HFF-Myc (cell line): ENCODE measurements around the gene ARF5.
A peak's percentile ranks its signal among the peaks of the same experiment; 100 is the strongest.
"Not testable (repeated sequence)": the region's sequence is repeated elsewhere in the genome, so short reads cannot be mapped to it uniquely, and the experiment has no call there.

Experiments used
- DNase-seq: peaks from one replicate; pipeline ENCODE4 v3.0.0-alpha.2; 2011; ENCODE audit warnings: low read depth; ENCODE audit errors: extremely low read depth
- H3K4me3 ChIP-seq: replicated peaks from 2 replicates; pipeline ENCODE4 v1.5.1; 2011; ENCODE audit warnings: low read depth, mild to moderate bottlenecking, control low read depth, low read length
- CTCF ChIP-seq: IDR thresholded peaks from 2 replicates; pipeline ENCODE4 v1.5.1; 2012; ENCODE audit warnings: mild to moderate bottlenecking, low read depth, low read length, control low read depth; ENCODE audit errors: missing control alignments

Gene ARF5

GRCh38 chr7:127588019-127588696, at the start of gene ARF5:
ARF5 (plus strand) TSS chr7:127588411; CDS start chr7:127588499, 88 bp downstream.
- no peak for TF ChIP-seq CTCF
- DNase-seq, result no peak
- H3K4me3 ChIP-seq, result peak within 1 kb of the TSS; percentile 90

- DNase-seq, result no peak
- TF ChIP-seq CTCF, result no peak
- H3K4me3 ChIP-seq, result no peak overlapping the region
Measured at GRCh38 chr7:127539116-127539515, 49.1 kb upstream of the ARF5 start.

GRCh38 chr7:127540461-127540860, 47.8 kb upstream of the ARF5 start:
- not testable (repeated sequence) for DNase-seq, H3K4me3 ChIP-seq

- no peak overlapping the region for H3K4me3 ChIP-seq
- no peak for TF ChIP-seq CTCF
- no peak for DNase-seq
Measured at GRCh38 chr7:127541548-127541947, 46.7 kb upstream of the ARF5 start.

GRCh38 chr7:127546313-127546712, 41.9 kb upstream of the ARF5 start:
- no peak overlapping the region for H3K4me3 ChIP-seq
- TF ChIP-seq CTCF, result no peak
- no peak for DNase-seq

GRCh38 chr7:127550247-127550646, 38.0 kb upstream of the ARF5 start:
- peak; percentile 28 for TF ChIP-seq CTCF
- no peak for DNase-seq
- H3K4me3 ChIP-seq, result no peak overlapping the region

GRCh38 chr7:127551941-127552340, 36.3 kb upstream of the ARF5 start:
- H3K4me3 ChIP-seq, result no peak overlapping the region
- TF ChIP-seq CTCF, result no peak
- no peak for DNase-seq
